ENCODE measurements around the gene FGFR4.

FGFR4 gene

DNA sequence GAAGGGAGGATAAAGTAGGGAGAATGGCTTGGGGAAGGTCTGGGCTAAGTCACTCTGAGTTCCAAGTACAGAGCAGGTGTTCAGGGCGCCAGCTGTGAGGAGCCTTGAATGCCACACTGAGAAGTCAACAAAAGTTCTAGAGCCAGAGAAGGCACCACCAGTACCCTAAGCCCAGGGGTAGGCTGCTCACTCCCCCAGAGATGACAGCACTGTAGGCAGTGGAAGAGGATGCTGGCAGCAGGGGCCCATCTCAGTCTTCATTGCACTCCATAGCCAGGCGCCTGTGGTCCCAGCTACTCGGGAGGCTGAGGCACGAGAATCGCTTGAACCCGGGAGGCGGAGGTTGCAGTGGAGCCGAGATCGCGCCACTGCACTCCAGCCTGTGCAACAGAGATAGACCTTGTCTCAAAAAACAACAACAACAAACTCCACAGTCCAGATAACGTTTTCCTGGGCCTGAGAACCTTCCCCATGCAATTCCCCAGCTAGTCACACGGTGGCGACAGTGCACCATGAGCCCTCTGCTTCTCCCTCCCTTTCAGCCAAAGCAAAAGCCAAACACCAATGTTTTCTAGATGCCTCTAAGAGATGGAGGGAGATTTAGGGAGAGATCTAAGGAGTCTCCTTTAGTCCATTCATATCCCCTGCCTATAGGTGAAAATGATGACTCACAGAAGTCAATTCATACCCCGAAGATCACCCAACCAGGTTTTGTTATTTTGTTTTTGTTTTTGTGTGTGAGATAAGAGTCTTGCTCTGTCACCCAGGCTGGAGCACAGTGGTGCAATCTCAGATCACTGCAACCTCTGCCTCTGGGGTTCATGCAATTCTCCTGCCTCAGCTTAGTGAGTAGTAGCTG is 27.1 kb downstream of the FGFR4 start:
- peak; percentile 78 for DNase-seq

DNA sequence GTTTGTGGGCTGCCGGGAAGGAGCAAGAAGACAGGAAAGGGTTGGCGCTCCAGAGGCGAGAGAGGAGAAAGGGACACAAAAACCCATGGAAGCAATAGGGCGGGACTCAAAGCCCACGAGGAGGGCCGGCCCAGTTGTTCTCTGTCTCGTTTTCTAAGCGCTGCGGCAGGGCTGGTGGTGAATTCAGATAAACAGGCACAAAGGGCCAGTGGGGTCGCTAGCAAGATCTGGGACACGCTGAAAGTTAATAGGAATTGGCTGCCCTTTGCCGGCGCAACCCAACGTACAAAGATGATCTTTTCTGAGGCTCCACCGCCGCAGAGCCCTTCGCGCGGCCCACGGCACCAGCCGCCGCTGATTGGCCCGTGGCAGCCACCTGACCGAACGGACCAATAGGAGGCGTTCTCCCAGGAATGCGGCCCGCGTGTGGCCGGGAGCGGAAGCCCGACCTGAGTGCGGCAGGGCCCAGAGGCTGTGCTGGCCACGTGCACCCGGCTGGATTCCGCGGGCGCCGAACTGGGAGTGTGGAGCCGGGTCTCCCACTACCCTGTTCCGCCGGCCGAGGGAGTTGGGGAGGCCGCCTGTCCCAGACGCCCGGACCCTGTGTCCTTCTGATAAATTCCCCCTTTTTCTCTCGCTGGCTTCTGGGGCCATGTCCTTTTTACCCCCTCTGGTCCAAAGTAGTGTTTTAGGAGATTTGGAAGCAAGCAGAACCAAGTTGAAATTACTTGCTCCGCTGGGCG is 30.1 kb downstream of the FGFR4 start:
- Histone ChIP-seq H2AFZ (ENCODE audit: low read depth, low read length) (no peak overlapping the region), H3K79me2 (ENCODE audit: insufficient read depth, low read length) (no peaks in the 10 kb centered on the region), H3K27me3 (ENCODE audit: insufficient read depth, low read length, poor library complexity) (no peaks in the 10 kb centered on the region), H3K9ac (ENCODE audit: low read depth, low read length) (no peak overlapping the region), H3K4me1 (ENCODE audit: insufficient read depth, low read length) (peaks cover 5% of the 10 kb centered on the region; the same call in 1 of the 2 replicates), H3K27ac (ENCODE audit: low read length) (no peak overlapping the region), H3K4me3 (ENCODE audit: low read depth in 1 of 2, low read length in 2 of 2) (no peak overlapping the region), H3K4me2 (ENCODE audit: insufficient read depth, low read length) (no peak overlapping the region), H3K36me3 (ENCODE audit: insufficient read depth, low read length) (no peaks in the 10 kb centered on the region), H3K9me3 (ENCODE audit: insufficient read depth, low read length, severe bottlenecking) (no peaks in the 10 kb centered on the region), H4K20me1 (ENCODE audit: insufficient read depth, low read length) (no peaks in the 10 kb centered on the region)
- DNase-seq (no peak), ATAC-seq (ENCODE audit: insufficient read depth, low read depth) (no peak)
- TF ChIP-seq EZH2 (IDR thresholded peaks at IDR 0.05; ENCODE audit: borderline replicate concordance, low read depth, low read length, severe bottlenecking) (no peak), CTCF (IDR thresholded peaks at IDR 0.05; ENCODE audit: borderline replicate concordance, extremely low read depth, low read length, poor library complexity, severe bottlenecking) (no peak)

More for the DNA sequence above, 27.1 kb downstream of the FGFR4 start:
- H3K9ac ChIP-seq (ENCODE audit: low read depth, low read length) = no peak overlapping the region
- no peaks in the 10 kb centered on the region for H3K9me3 ChIP-seq (ENCODE audit: insufficient read depth, low read length, severe bottlenecking)
- no peaks in the 10 kb centered on the region for H3K79me2 ChIP-seq (ENCODE audit: insufficient read depth, low read length)
- ATAC-seq (ENCODE audit: insufficient read depth, low read depth) = peak; percentile 79
- peak overlapping the region; percentile 51 for H2AFZ ChIP-seq (ENCODE audit: low read depth, low read length)
- no peak overlapping the region for H3K4me3 ChIP-seq (ENCODE audit: low read depth in 1 of 2, low read length in 2 of 2)
- no peaks in the 10 kb centered on the region for H3K27me3 ChIP-seq (ENCODE audit: insufficient read depth, low read length, poor library complexity)
- H3K4me2 ChIP-seq (ENCODE audit: insufficient read depth, low read length) = no peak overlapping the region
- H3K4me1 ChIP-seq (ENCODE audit: insufficient read depth, low read length) = peaks cover 7% of the 10 kb centered on the region; the same call in 1 of the 2 replicates
- H4K20me1 ChIP-seq (ENCODE audit: insufficient read depth, low read length) = no peaks in the 10 kb centered on the region
- H3K36me3 ChIP-seq (ENCODE audit: insufficient read depth, low read length) = no peaks in the 10 kb centered on the region
- no peak overlapping the region for H3K27ac ChIP-seq (ENCODE audit: low read length)
- TF ChIP-seq EZH2 (IDR thresholded peaks at IDR 0.05; ENCODE audit: borderline replicate concordance, low read depth, low read length, severe bottlenecking) (no peak), CTCF (IDR thresholded peaks at IDR 0.05; ENCODE audit: borderline replicate concordance, extremely low read depth, low read length, poor library complexity, severe bottlenecking) (peak; percentile 99)

GRCh38 chr5:177117441-177118045 is 30.8 kb downstream of the FGFR4 start:
- Histone ChIP-seq H3K4me3 (ENCODE audit: low read depth in 1 of 2, low read length in 2 of 2) (no peak overlapping the region), H4K20me1 (ENCODE audit: insufficient read depth, low read length) (no peaks in the 10 kb centered on the region), H3K27ac (ENCODE audit: low read length) (no peak overlapping the region), H3K9me3 (ENCODE audit: insufficient read depth, low read length, severe bottlenecking) (no peaks in the 10 kb centered on the region), H3K27me3 (ENCODE audit: insufficient read depth, low read length, poor library complexity) (no peaks in the 10 kb centered on the region), H3K4me2 (ENCODE audit: insufficient read depth, low read length) (no peak overlapping the region), H3K4me1 (ENCODE audit: insufficient read depth, low read length) (peaks cover 5% of the 10 kb centered on the region; the same call in 1 of the 2 replicates), H3K9ac (ENCODE audit: low read depth, low read length) (no peak overlapping the region), H2AFZ (ENCODE audit: low read depth, low read length) (no peak overlapping the region), H3K36me3 (ENCODE audit: insufficient read depth, low read length) (no peaks in the 10 kb centered on the region), H3K79me2 (ENCODE audit: insufficient read depth, low read length) (no peaks in the 10 kb centered on the region)
- no peak for DNase-seq
- ATAC-seq (ENCODE audit: insufficient read depth, low read depth) = no peak
- TF ChIP-seq EZH2 (IDR thresholded peaks at IDR 0.05; ENCODE audit: borderline replicate concordance, low read depth, low read length, severe bottlenecking) = no peak
- TF ChIP-seq CTCF (IDR thresholded peaks at IDR 0.05; ENCODE audit: borderline replicate concordance, extremely low read depth, low read length, poor library complexity, severe bottlenecking) = no peak
